ENCODE data around the gene SPATA20. TPM values are rescaled to one million over a fixed set of nuclear protein-coding genes. Genes with fewer than 3 reads are reported as not detected.

The SPATA20 gene
- total and polyA plus RNA-seq, 2 of the 13 experiments (the other 11 are each of a cell fraction or from before 2014, with no cell fraction given) = 36.1 to 64.8 TPM

- TF ChIP-seq ZNF703 (CRISPR knock-in tag; IDR thresholded peaks at IDR 0.05; ENCODE audit: borderline replicate concordance) (no peak), ZMYM3 (CRISPR knock-in tag; IDR thresholded peaks at IDR 0.05) (no peak), ZNF230 (CRISPR knock-in tag; IDR thresholded peaks at IDR 0.05) (peak; percentile 73; the same call in 1 of the 2 replicates), ELF3 (CRISPR knock-in tag; IDR thresholded peaks at IDR 0.05) (no peak), TEF (CRISPR knock-in tag; IDR thresholded peaks at IDR 0.05) (no peak), FOSL1 (CRISPR knock-in tag; IDR thresholded peaks at IDR 0.05; ENCODE audit: borderline replicate concordance) (no peak), ARID5B (CRISPR knock-in tag; IDR thresholded peaks at IDR 0.05) (0 out of 2 replicates have a peak, but pooled peaks have one; percentile 5), ZNF710 (CRISPR knock-in tag; IDR thresholded peaks at IDR 0.05; ENCODE audit: borderline replicate concordance) (no peak), ATF4 (CRISPR knock-in tag; IDR thresholded peaks at IDR 0.05) (no peak), ZIK1 (CRISPR knock-in tag; IDR thresholded peaks at IDR 0.05; ENCODE audit: borderline replicate concordance, low read depth) (no peak), ZNF350 (CRISPR knock-in tag; IDR thresholded peaks at IDR 0.05; ENCODE audit: borderline replicate concordance, low read depth) (peak; percentile 78; the same call in 1 of the 2 replicates), GLI4 (CRISPR knock-in tag; IDR thresholded peaks at IDR 0.05; ENCODE audit: borderline replicate concordance) (0 out of 2 replicates have a peak, but pooled peaks have one; percentile 27), MYPOP (CRISPR knock-in tag; IDR thresholded peaks at IDR 0.05) (no peak; the same call in 1 of the 2 replicates), SP5 (CRISPR knock-in tag; IDR thresholded peaks at IDR 0.05; ENCODE audit: borderline replicate concordance, low read depth) (peak; percentile 79), SMC3 (IDR thresholded peaks at IDR 0.05; ENCODE audit: low read length) (no peak), DRAP1 (CRISPR knock-in tag; IDR thresholded peaks at IDR 0.05) (peak; percentile 59; the same call in 1 of the 2 replicates), ZNF580 (CRISPR knock-in tag; IDR thresholded peaks at IDR 0.05; ENCODE audit: borderline replicate concordance, low read depth) (no peak)
Measured at GRCh38 chr17:50538549-50539410, 8.2 kb upstream of the SPATA20 start (continued).

All from HepG2 (cell line).